GM23338 (cell line): ENCODE results near the gene CWC22. TPM values are rescaled to one million over a fixed set of nuclear protein-coding genes. Genes with fewer than 3 reads are reported as not detected.

ENCODE experiments used
- ATAC-seq: fragments of 200-7000 bp; cut with Tn5 transposase; 3 replicates; pipeline ENCODE4 v1.9.1; 2020
- DNase-seq: peaks from one replicate; pipeline ENCODE4 v3.0.0-alpha.2; 2015; ENCODE audit warnings: low spot score
- H2AFZ ChIP-seq: fragments of 200-600 bp; sonication (generic); 2 replicates; pipeline ENCODE4 v1.8.0; 2016; ENCODE audit warnings: antibody characterized with exemption, mild to moderate bottlenecking, moderate library complexity
- H3F3A ChIP-seq: fragments of 200-600 bp; sonication (generic); replicated peaks from 2 replicates; pipeline ENCODE4 v1.8.0; 2017; ENCODE audit warnings: antibody characterized with exemption, mixed run types, low read depth
- H3K27ac ChIP-seq: fragments of 200-600 bp; sonication (generic); 2 replicates; pipeline ENCODE4 v1.6.1; 2016; ENCODE audit warnings: low read depth
- H3K27me3 ChIP-seq: fragments of 200-600 bp; sonication (generic); 2 replicates; pipeline ENCODE4 v1.8.0; 2016; ENCODE audit warnings: mild to moderate bottlenecking, mixed run types, moderate library complexity; ENCODE audit not compliant: insufficient read depth
- H3K36me3 ChIP-seq: fragments of 200-600 bp; sonication (generic); 2 replicates; pipeline ENCODE4 v1.8.0; 2016; ENCODE audit warnings: mild to moderate bottlenecking; ENCODE audit not compliant: insufficient read depth
- H3K4me1 ChIP-seq: fragments of 200-600 bp; sonication (generic); 2 replicates; pipeline ENCODE4 v1.8.0; 2016; ENCODE audit warnings: mild to moderate bottlenecking, moderate library complexity; ENCODE audit not compliant: insufficient read depth
- H3K4me2 ChIP-seq: fragments of 200-600 bp; sonication (generic); 2 replicates; pipeline ENCODE4 v1.7.1; 2017; ENCODE audit warnings: mixed run types
- H3K4me3 ChIP-seq: fragments of 200-600 bp; sonication (generic); 2 replicates; pipeline ENCODE4 v1.6.1; 2016; ENCODE audit warnings: mixed run types
- H3K79me2 ChIP-seq: fragments of 200-600 bp; sonication (generic); replicated peaks from 2 replicates; pipeline ENCODE4 v1.8.0; 2017; ENCODE audit warnings: mild to moderate bottlenecking; ENCODE audit not compliant: insufficient read depth
- H3K9me2 ChIP-seq: fragments of 200-600 bp; sonication (generic); 2 replicates; pipeline ENCODE4 v1.8.0; 2017; ENCODE audit not compliant: insufficient read depth
- H4K20me1 ChIP-seq: fragments of 200-600 bp; sonication (generic); replicated peaks from 2 replicates; pipeline ENCODE4 v1.8.0; 2017; ENCODE audit warnings: mild to moderate bottlenecking; ENCODE audit not compliant: insufficient read depth
- H3K27ac Mint-ChIP-seq: 2 replicates; pipeline ENCODE4 v1.8.0; 2020; ENCODE audit warnings: inconsistent platforms, mild to moderate bottlenecking, moderate library complexity, mixed read lengths
- H3K27me3 Mint-ChIP-seq: 3 replicates; pipeline ENCODE4 v1.8.0; 2022; ENCODE audit warnings: low read depth, mild to moderate bottlenecking, moderate library complexity, mixed read lengths, inconsistent platforms; ENCODE audit not compliant: insufficient read depth, poor library complexity
- H3K36me3 Mint-ChIP-seq: 3 replicates; pipeline ENCODE4 v1.8.0; 2021; ENCODE audit warnings: low read depth, mild to moderate bottlenecking, inconsistent platforms, moderate library complexity, mixed read lengths
- H3K4me1 Mint-ChIP-seq: 3 replicates; pipeline ENCODE4 v1.8.0; 2020; ENCODE audit warnings: mild to moderate bottlenecking, inconsistent platforms, mixed read lengths
- H3K4me3 Mint-ChIP-seq: 3 replicates; pipeline ENCODE4 v1.8.0; 2021; ENCODE audit warnings: moderate library complexity, mild to moderate bottlenecking, inconsistent platforms, mixed read lengths
- H3K9me3 Mint-ChIP-seq: 3 replicates; pipeline ENCODE4 v1.8.0; 2020; ENCODE audit warnings: moderate library complexity, mild to moderate bottlenecking, inconsistent platforms, mixed read lengths
- CREB1 ChIP-seq: fragments of 250-450 bp; sonication (Bioruptor Pico); IDR thresholded peaks from 2 replicates; pipeline ENCODE4 v1.5.0; 2020; ENCODE audit warnings: low read depth, mild to moderate bottlenecking, moderate library complexity
- CTCF ChIP-seq, 2 experiments: fragments of 200-600 bp in 1 of 2; sonication (generic) in 1 of 2; conservative IDR thresholded peaks; 2 replicates each; pipeline versions ENCODE4 v1.5.1 to v1.6.1; 2016 to 2017; ENCODE audit warnings: antibody characterized with exemption in 2 of 2, low read depth in 2 of 2, mild to moderate bottlenecking in 2 of 2, moderate library complexity in 1 of 2
- ETS1 ChIP-seq: IDR thresholded peaks from 2 replicates; pipeline ENCODE4 v1.6.1; 2016; ENCODE audit warnings: antibody characterized with exemption
- EZH2 ChIP-seq: fragments of 200-600 bp; sonication (generic); IDR thresholded peaks from one replicate; pipeline ENCODE4 v1.8.0; 2017; ENCODE audit warnings: antibody characterized with exemption, mild to moderate bottlenecking, low read depth; ENCODE audit not compliant: unreplicated experiment
- EZH2phosphoT487 ChIP-seq: fragments of 200-600 bp; sonication (generic); IDR thresholded peaks from one replicate; pipeline ENCODE4 v1.8.1; 2018; ENCODE audit warnings: antibody characterized with exemption; ENCODE audit not compliant: unreplicated experiment
- JUNB ChIP-seq: IDR thresholded peaks from one replicate; pipeline ENCODE4 v1.6.1; 2016; ENCODE audit warnings: antibody characterized with exemption; ENCODE audit not compliant: unreplicated experiment
- NANOG ChIP-seq: IDR thresholded peaks from 2 replicates; pipeline ENCODE4 v1.6.1; 2016; ENCODE audit warnings: antibody characterized with exemption, borderline replicate concordance
- POLR2AphosphoS5 ChIP-seq: IDR thresholded peaks from 2 replicates; pipeline ENCODE4 v1.6.1; 2016; ENCODE audit warnings: antibody characterized with exemption, low read depth
- STAT1 ChIP-seq: IDR thresholded peaks from one replicate; pipeline ENCODE4 v1.6.1; 2016; ENCODE audit warnings: antibody characterized with exemption; ENCODE audit not compliant: unreplicated experiment
- ZNF114 ChIP-seq: fragments of 250-450 bp; sonication (Bioruptor Pico); IDR thresholded peaks from 2 replicates; pipeline ENCODE4 v1.5.0; 2020; ENCODE audit warnings: mild to moderate bottlenecking, moderate library complexity
- ZNF331 ChIP-seq: fragments of 250-450 bp; sonication (Bioruptor Pico); IDR thresholded peaks from 2 replicates; pipeline ENCODE4 v1.5.0; 2020; ENCODE audit warnings: low read depth, mild to moderate bottlenecking, moderate library complexity
- ZNF462 ChIP-seq: fragments of 250-450 bp; sonication (Bioruptor Pico); IDR thresholded peaks from 2 replicates; pipeline ENCODE4 v1.5.0; 2020; ENCODE audit warnings: mild to moderate bottlenecking, moderate library complexity
- polyA plus RNA-seq: library from polyadenylated mRNA; unstranded; fragments of >200 nt; fragmentation: Nextera tagmentation; extraction: Ambion mirVana; gene quantifications from 2 replicates; pipeline ENCODE4 v1.2.1, GENCODE V29; 2016
- total RNA-seq: library from RNA; depleted of rRNA; stranded (reverse); fragments of >200 nt; shearing (Covaris generic); gene quantifications from 2 replicates; pipeline ENCODE4 v1.2.3, GENCODE V29; 2014

CWC22 gene
- total and polyA plus RNA-seq, 2 experiments from 2014 or later: 36.0 to 38.3 TPM

- DNase-seq: peak; percentile 73
- peak overlapping the region; percentile 50 for H3K4me2 ChIP-seq
Measured at GRCh38 chr2:180033993-180034894, 27.1 kb upstream of the CWC22 start.

More at GRCh38 chr2:180033993-180034894, 27.1 kb upstream of the CWC22 start:
- H3K4me1 ChIP-seq: peaks cover 3% of the 10 kb centered on the region; the same call in 1 of the 2 replicates
- H3K27ac Mint-ChIP-seq: peak overlapping the region; percentile 69
- no peaks in the 10 kb centered on the region for H3K36me3 ChIP-seq
- H3K79me2 ChIP-seq: no peaks in the 10 kb centered on the region
- no peak overlapping the region for H3K4me3 ChIP-seq
- no peaks in the 10 kb centered on the region for H3K27me3 ChIP-seq
- TF ChIP-seq ZNF331 (no peak), JUNB (no peak), ZNF114 (CRISPR knock-in tag) (no peak), CTCF (conservative IDR thresholded peaks at IDR 0.05; ENCODE audit: low read depth in 2 of 2) (no peak), EZH2phosphoT487 (no peak), ETS1 (no peak), CREB1 (CRISPR knock-in tag) (no peak), NANOG (no peak), ZNF462 (CRISPR knock-in tag) (no peak), STAT1 (no peak), EZH2 (no peak), POLR2AphosphoS5 (no peak)
- no peak overlapping the region for H3K4me3 Mint-ChIP-seq
- H4K20me1 ChIP-seq: no peaks in the 10 kb centered on the region
- no peaks in the 10 kb centered on the region for H3F3A ChIP-seq
- peak overlapping the region; percentile 47; the same call in 1 of the 2 replicates for H2AFZ ChIP-seq
- peaks cover 5% of the 10 kb centered on the region for H3K9me3 Mint-ChIP-seq
- no peak overlapping the region for H3K27ac ChIP-seq
- H3K9me2 ChIP-seq: peaks cover 3% of the 10 kb centered on the region; the same call in 1 of the 2 replicates
- no peaks in the 10 kb centered on the region for H3K27me3 Mint-ChIP-seq
- peak; percentile 96 for ATAC-seq
- no peaks in the 10 kb centered on the region for H3K36me3 Mint-ChIP-seq
- H3K4me1 Mint-ChIP-seq: peaks cover 13% of the 10 kb centered on the region
